Measurements from ENCODE around the gene GLG1.

DNA sequence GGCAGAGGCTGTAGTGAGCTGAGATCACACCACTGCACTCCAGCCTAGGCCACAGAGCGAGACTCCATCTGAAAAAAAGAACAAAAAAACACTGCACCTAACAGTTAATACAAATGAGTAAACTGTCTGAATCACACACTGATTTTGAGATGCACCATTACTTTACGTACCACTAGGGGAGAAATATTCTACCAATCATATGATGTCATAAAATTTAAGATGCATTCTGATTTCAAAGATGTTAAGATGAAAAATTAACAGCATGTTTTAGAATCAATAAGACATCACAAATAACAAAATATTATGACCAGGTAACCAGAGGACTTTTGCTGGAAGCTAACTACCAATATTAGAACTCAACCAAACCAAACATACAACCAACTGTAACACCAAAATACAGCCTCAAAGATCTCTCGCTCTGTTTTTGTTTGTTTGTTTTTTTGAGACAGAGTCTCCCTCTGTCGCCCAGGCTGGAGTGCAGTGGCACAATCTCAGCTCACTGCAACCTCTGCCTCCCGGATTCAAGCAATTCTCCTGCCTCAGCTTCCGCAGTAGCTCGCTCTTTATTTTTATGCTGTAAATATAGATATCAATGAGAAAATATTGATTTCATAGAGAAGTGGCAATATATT lies 31.6 kb downstream of the GLG1 start:
- TF ChIP-seq, protein P1, sequence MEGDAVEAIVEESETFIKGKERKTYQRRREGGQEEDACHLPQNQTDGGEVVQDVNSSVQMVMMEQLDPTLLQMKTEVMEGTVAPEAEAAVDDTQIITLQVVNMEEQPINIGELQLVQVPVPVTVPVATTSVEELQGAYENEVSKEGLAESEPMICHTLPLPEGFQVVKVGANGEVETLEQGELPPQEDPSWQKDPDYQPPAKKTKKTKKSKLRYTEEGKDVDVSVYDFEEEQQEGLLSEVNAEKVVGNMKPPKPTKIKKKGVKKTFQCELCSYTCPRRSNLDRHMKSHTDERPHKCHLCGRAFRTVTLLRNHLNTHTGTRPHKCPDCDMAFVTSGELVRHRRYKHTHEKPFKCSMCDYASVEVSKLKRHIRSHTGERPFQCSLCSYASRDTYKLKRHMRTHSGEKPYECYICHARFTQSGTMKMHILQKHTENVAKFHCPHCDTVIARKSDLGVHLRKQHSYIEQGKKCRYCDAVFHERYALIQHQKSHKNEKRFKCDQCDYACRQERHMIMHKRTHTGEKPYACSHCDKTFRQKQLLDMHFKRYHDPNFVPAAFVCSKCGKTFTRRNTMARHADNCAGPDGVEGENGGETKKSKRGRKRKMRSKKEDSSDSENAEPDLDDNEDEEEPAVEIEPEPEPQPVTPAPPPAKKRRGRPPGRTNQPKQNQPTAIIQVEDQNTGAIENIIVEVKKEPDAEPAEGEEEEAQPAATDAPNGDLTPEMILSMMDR (conservative IDR thresholded peaks at IDR 0.05; ENCODE audit: low read depth, low read length) = no peak
- TF ChIP-seq EZH2 (IDR thresholded peaks at IDR 0.05; ENCODE audit: borderline replicate concordance, low read depth, low read length, poor library complexity, severe bottlenecking) = no peak

Measured in A673 (cell line).